Esophagus muscularis mucosa (tissue), 4 donors: Measurements from ENCODE around the gene ITM2C. TPM values are rescaled to one million over a fixed set of nuclear protein-coding genes. Genes with fewer than 3 reads are reported as not detected.

ENCODE experiments used
- DNase-seq: peaks from one replicate; pipeline ENCODE4 v3.0.0-alpha.2; 2017; ENCODE audit errors: extremely low spot score
- H3K27ac ChIP-seq, 4 donors: fragments of 200-600 bp; sonication (generic); replicated peaks in 1 of 4; 1 replicate in 3 of 4; 2 replicates in 1 of 4; pipeline ENCODE4 v1.5.1; 2016 to 2019; ENCODE audit warnings: mild to moderate bottlenecking in 1 of 4
- H3K27me3 ChIP-seq, 4 donors: fragments of 200-600 bp; sonication (generic); one replicate each; pipeline versions ENCODE4 v1.5.1 to v1.6.0; 2016 to 2019
- H3K36me3 ChIP-seq, 4 donors: fragments of 200-600 bp; sonication (generic); one replicate each; pipeline ENCODE4 v1.5.1; 2016 to 2019
- H3K4me1 ChIP-seq, 4 donors: fragments of 200-600 bp; sonication (generic); one replicate each; pipeline ENCODE4 v1.5.1; 2016 to 2019
- H3K4me3 ChIP-seq, 4 donors: fragments of 200-600 bp; sonication (generic); 1 replicate in 2 of 4; 2 replicates in 2 of 4; pipeline ENCODE4 v1.5.1; 2016 to 2019; ENCODE audit warnings: mild to moderate bottlenecking in 4 of 4, moderate library complexity in 1 of 4
- H3K9me3 ChIP-seq, 4 donors: fragments of 200-600 bp; sonication (generic); 1 replicate in 3 of 4; 2 replicates in 1 of 4; pipeline ENCODE4 v1.5.1; 2016 to 2019
- EP300 ChIP-seq: sonication (generic); formaldehyde crosslinking; IDR thresholded peaks from one replicate; pipeline ENCODE4 v1.6.1; 2017; ENCODE audit warnings: antibody characterized with exemption
- POLR2A ChIP-seq: fragments of 450-650 bp; IDR thresholded peaks from one replicate; pipeline ENCODE4 v1.6.1; 2017; ENCODE audit warnings: antibody characterized with exemption, moderate library complexity, mild to moderate bottlenecking, low read depth
- POLR2AphosphoS5 ChIP-seq, 2 donors: sonication (generic); formaldehyde crosslinking; IDR thresholded peaks; one replicate each; pipeline ENCODE4 v1.6.1; 2017; ENCODE audit warnings: antibody characterized with exemption in 2 of 2
- WGBS: methylation state at CpG from one replicate; pipeline ENCODE4 v1.1.5; 2018; 5-methylcytosine and 5-hydroxymethylcytosine counted together
- intact Hi-C: fragments of 100-400 bp; cut with DNase I; formaldehyde crosslinking; loops from one replicate; pipeline ENCODE4 v1.15.1; 2023
- total RNA-seq, 4 donors: library from RNA; depleted of rRNA; stranded (reverse); fragments of >200 nt; gene quantifications; one replicate each; pipeline versions ENCODE4 v1.1.0 to v1.2.1, GENCODE V29; 2016
- TF ChIP-seq, protein P1 (sequence below), 3 experiments: fragments of 200-600 bp in 2 of 3; fragments of 450-650 bp in 1 of 3; sonication (generic) in 2 of 3; IDR thresholded peaks; one replicate each; pipeline ENCODE4 v1.5.1; 2017 to 2019; ENCODE audit warnings: antibody characterized with exemption in 3 of 3, mild to moderate bottlenecking in 2 of 3, moderate library complexity in 1 of 3

The ITM2C gene
- total RNA-seq, 4 donors from 2014 or later: 84.0 to 145 (median 101) TPM

DNA sequence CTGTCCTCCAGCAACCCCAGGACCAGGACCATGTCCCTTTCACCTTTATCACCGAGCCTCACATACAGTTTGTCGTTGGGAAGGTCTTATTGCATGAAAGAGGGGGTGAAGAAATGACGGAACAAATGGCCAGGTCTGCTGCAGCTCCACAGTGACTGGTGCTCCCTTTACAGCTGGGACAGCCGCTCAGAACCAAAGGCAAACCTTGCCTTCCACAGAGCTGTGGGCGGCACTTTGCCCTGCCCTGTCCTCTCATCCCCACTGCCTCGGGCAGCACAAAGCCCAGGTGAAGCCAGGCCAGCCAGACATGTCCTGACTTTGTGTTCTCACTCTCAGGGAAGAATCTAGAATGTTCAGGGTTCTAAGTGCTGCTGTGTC is 59.3 kb downstream of the ITM2C start:
- no peak overlapping the region for H3K27ac ChIP-seq
- H3K9me3 ChIP-seq: no peaks in the 10 kb centered on the region
- intact Hi-C loops: no loop called here
- peaks cover 0 to 7% (median 0%) of the 10 kb centered on the region in 4 donors for H3K27me3 ChIP-seq
- no peak for TF ChIP-seq POLR2A
- TF ChIP-seq EP300: no peak
- TF ChIP-seq POLR2AphosphoS5 (IDR thresholded peaks at IDR 0.05): no peak
- TF ChIP-seq, protein P1, sequence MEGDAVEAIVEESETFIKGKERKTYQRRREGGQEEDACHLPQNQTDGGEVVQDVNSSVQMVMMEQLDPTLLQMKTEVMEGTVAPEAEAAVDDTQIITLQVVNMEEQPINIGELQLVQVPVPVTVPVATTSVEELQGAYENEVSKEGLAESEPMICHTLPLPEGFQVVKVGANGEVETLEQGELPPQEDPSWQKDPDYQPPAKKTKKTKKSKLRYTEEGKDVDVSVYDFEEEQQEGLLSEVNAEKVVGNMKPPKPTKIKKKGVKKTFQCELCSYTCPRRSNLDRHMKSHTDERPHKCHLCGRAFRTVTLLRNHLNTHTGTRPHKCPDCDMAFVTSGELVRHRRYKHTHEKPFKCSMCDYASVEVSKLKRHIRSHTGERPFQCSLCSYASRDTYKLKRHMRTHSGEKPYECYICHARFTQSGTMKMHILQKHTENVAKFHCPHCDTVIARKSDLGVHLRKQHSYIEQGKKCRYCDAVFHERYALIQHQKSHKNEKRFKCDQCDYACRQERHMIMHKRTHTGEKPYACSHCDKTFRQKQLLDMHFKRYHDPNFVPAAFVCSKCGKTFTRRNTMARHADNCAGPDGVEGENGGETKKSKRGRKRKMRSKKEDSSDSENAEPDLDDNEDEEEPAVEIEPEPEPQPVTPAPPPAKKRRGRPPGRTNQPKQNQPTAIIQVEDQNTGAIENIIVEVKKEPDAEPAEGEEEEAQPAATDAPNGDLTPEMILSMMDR (IDR thresholded peaks at IDR 0.05): no peak
- DNase-seq: no peak
- H3K4me3 ChIP-seq: no peak overlapping the region
- WGBS: 83% methylated on average over 5 of the region's 6 CpGs
- H3K4me1 ChIP-seq: no peaks in the 10 kb centered on the region
- no peaks in the 10 kb centered on the region for H3K36me3 ChIP-seq

DNA sequence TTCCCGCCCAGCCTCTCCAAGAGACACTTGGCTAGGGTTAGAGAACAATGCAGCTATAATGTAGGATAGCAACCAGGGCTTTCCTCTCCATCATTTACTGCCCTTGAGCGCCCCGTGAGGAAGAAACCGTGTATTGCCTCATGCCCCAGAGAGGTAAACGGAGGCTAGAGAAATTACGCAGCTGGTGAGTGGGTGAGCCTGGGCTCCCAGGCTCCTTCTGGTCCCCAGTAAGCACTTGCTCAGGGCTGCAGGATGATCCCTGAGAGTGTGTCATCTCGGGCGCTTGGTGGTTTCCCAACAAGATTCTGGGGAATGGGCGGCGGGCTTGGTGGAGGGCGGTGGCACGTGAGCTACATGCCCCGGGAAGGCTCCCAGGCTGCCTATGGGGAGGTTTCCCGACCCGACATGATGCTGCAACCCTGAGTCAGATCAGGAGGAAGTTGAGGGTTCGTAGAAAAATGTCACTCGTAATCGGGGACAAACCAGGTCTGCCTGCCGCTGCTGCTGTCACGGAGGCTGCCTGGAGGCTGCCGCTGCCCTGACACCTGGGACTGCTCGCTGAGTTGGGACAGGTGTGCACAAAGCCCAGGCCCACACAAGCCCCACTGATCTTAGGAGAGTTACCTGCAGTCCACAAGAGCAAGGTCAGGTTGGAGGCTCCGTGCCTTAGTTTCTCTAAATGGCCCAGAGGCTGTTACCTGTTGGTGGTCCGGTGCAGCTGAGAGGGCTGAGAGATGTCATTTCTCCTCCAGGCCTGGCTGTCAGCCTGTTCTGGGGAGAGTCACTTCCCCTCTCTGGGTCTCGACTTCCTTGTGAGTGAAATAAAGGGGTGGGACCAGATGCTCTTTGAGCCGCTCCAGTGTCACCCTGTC is 60.0 kb downstream of the ITM2C start, which contains the start of gene GPR55:
Gene GPR55, minus strand, starts transcription at position 773 of the 872 bp plus-strand sequence. CDS start 14,280 bp downstream, outside the sequence.
- intact Hi-C loops: no loop called here
- Histone ChIP-seq H3K27ac (no peak within 1 kb of the TSS), H3K4me1 (no peaks in the 10 kb centered on the region), H3K27me3 (peaks cover 0 to 10% (median 0%) of the 10 kb centered on the region in 4 donors), H3K36me3 (no peaks in the 10 kb centered on the region), H3K9me3 (no peaks in the 10 kb centered on the region), H3K4me3 (peak within 1 kb of the TSS in 1 of 4 donors; percentile 28)
- 58% methylated on average over 7 of the region's 26 CpGs for WGBS
- TF ChIP-seq POLR2AphosphoS5 (IDR thresholded peaks at IDR 0.05) (no peak), EP300 (no peak), POLR2A (no peak)
- TF ChIP-seq, protein P1 (IDR thresholded peaks at IDR 0.05): no peak
- no peak for DNase-seq

DNA sequence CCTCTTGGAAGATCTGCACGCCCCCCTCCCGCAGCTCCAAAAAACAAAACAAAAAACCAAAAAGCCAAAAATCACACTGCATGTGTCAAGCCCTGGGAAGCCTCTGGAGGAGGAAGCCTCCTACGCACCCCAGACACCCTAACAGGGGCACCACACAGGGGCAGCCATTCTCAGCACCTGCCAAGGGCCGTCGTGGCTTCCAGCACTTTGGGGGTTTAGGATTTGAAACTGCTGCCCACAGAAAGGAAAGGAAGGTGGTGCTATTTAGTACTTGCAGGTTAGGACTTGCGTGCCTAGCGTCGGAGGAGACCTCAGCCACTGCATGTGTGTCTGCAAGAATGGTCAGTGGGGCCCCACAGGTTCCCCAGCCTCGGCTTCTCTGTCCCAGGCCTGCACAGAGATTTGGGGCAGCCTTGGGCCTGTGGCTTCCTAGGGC is 60.7 kb downstream of the ITM2C start:
- no peaks in the 10 kb centered on the region for H3K9me3 ChIP-seq
- 73% methylated on average over 9 of the region's 9 CpGs for WGBS
- H3K36me3 ChIP-seq: no peaks in the 10 kb centered on the region
- no peak overlapping the region for H3K4me3 ChIP-seq
- DNase-seq: no peak
- H3K27ac ChIP-seq: no peak overlapping the region
- TF ChIP-seq POLR2A: no peak
- TF ChIP-seq POLR2AphosphoS5 (IDR thresholded peaks at IDR 0.05): no peak
- TF ChIP-seq, protein P1 (IDR thresholded peaks at IDR 0.05): no peak
- TF ChIP-seq EP300: no peak
- H3K4me1 ChIP-seq: no peaks in the 10 kb centered on the region
- H3K27me3 ChIP-seq: peaks cover 0 to 11% (median 0%) of the 10 kb centered on the region in 4 donors
- intact Hi-C loops: no loop called here

DNA sequence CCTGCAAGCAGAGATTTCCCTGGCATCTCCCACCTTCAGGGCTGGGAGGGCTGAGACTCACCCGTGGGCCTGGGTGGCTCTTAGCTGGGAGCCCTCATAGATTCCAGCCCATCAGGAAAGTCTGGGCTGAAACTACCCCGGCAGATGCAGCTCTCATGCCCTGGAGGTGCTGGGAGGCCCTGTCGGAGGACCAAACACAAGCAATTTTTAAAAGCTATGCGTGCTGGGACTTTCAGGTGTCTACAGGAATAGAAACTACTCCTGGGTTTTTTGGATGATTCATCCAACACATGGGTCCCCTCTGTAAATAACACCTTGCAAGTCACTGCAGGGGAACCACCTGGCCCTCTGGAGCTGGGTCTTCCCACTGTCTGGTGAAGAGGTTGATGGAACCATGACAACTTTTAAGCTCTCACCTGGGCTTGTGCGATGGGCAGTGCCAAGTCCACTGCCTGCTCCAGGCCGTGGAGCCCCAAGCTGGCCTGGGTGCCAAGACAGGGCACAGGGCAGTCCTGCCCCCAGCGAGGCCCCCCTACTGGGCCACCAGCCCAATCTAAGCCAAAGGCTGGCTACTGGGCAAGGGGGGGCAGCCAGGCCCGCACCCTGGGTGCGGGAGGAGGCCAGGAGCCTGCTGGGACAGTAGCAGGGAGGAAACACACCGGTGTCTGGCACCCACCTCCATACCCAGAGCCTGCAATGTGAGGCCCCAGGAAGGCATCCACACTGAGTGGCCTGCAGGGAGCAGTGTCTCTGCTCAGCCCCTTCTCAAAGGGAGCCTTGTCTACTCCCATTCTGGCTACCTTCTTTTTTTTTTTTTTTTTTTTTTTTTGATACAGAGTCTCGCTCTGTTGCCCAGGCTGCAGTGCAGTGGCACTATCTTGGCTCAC is 61.4 kb downstream of the ITM2C start:
- WGBS: 86% methylated on average over 7 of the region's 11 CpGs
- no peak for TF ChIP-seq POLR2AphosphoS5 (IDR thresholded peaks at IDR 0.05)
- no peak for TF ChIP-seq POLR2A
- no peak for TF ChIP-seq EP300
- TF ChIP-seq, protein P1 (IDR thresholded peaks at IDR 0.05): no peak

More for the DNA sequence above, 61.4 kb downstream of the ITM2C start:
- H3K36me3 ChIP-seq: no peaks in the 10 kb centered on the region
- no peaks in the 10 kb centered on the region for H3K4me1 ChIP-seq
- intact Hi-C loops: no loop called here
- H3K9me3 ChIP-seq: no peaks in the 10 kb centered on the region
- H3K27me3 ChIP-seq: peaks cover 0 to 11% (median 0%) of the 10 kb centered on the region in 4 donors
- no peak for DNase-seq
- H3K27ac ChIP-seq: no peak overlapping the region
- no peak overlapping the region for H3K4me3 ChIP-seq
